AG08395 (cell line): ENCODE data around the gene KDM4F.
"Not testable (repeated sequence)": the region's sequence is repeated elsewhere in the genome, so short reads cannot be mapped to it uniquely, and the experiment has no call there.

ENCODE experiments used
- DNase-seq: peaks from one replicate; pipeline ENCODE4 v3.0.0; 2012; ENCODE audit warnings: mixed read lengths, low spot score

Gene KDM4F

DNA sequence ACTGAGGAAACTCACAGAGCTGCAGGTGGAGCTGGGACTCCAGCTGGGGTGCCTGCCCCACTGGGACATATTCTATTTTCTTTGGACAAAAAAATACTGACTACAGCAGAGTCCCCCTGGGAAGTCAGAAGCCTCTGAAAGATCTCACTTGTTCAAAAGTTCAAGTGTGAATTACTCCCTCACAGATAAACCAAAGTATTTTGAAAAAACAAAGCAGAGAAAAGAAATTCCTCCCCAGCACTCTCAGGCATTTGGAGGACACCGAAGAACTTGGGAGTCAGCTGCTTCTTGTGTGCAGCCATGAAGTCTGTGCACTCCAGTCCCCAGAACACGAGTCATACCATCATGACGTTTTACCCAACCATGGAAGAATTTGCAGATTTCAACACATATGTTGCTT, at the start of gene KDM4F:
Gene KDM4F, plus strand, starts transcription at position 301 of the 400 bp plus-strand sequence.
- DNase-seq, result not testable (repeated sequence)

DNA sequence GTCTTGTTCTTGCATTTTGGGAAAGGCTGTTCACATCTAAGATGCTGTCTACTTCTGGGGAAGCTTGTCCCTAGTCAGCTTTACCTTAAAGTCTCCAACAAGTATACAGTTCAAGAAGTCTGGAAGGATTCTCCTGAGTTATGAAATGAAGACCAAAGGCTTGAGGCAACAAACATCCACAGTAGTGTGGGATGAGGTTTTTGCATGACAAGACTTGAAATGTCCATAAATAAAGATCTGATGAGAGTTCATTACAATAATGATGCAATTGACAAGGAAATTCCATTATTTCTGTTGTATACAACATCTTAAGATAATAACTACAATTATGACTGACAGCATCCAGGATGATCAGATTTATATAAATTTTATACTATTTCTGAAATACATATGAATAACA, 45.5 kb upstream of the KDM4F start:
- no peak for DNase-seq

DNA sequence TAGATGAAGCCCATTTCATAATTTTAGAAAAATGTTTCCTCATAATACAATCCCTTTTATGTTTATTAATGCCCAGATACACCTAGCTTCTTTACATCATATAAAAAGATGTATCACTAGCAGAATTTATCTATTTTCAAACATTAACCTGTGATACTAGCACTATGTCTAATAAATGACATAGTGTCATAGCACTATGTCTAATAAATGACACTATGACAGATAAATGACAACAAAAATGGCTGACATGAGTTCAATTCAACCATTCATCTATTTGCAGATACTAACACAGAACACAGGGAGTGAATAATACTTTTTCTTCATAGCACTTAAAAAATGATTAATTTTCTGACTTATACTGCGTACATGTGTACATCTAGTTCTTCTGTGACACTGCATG, 43.6 kb upstream of the KDM4F start:
- no peak for DNase-seq

DNA sequence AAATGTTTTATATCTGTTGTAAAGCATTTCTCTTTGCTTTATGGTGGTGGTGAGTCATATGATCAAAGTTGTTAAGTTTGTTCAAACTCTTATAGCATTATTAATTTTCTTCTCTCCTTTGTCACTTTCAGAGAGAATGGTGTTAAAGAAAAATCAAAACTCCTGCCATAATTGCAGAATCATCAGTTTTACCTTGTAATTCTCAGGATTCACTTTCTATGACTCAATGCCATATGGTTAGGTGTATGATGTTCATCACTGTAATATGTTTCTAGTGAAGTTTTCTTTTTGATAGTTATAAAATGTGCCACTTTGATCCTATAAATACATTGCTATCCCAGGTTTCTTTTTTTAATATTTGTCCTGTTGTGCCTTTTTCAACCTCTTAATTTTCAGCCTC, 37.8 kb upstream of the KDM4F start:
- no peak for DNase-seq

DNA sequence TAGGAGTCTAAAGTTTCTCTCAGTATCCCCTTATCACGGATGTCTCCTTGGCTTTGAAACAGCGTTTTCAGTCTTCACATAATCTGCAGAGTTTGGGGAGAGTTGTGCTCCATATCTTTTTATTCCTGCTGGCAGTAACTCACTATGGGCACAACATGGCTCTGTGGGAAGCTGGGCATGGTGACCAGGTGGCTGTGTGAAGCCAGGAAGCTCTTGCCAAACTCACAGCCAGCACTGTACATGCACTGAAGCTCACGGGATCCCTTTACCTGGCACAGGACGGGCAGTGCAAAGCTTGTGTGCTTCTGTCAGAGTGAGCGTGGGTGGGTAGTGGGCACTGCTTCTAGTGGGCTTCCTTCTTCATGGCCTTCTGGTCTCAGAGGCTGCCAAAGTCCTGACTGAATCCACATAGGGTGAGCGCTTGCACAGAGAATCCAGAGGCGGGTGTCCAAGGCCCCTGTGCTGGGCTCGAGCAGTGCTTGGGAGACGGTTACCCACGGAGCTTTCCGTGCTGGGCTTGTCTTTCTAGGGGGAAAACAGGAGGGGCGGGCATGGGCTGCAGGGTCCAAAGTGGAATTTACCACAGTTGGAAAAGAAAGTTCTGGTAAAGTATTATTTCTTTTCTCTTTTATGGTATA, 34.9 kb upstream of the KDM4F start:
- no peak for DNase-seq

DNA sequence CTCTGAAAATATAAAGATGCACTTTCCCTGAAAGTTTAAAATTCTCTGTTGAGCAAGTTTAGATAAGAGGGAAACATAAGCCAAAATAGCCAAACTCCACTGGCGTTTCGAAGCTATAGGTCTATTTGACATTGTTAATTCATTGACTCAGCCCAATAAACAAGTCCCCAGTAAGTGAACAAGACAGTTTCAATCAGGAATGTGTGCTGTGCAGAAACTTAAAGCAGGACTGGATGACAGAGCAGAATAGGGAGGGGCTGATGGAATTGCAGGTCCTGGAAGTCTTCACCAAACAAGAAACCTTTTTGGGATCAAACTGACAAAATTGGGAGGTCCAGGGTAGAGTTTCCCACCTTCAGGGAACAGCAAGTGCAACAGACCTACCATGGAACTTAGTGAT, 33.1 kb upstream of the KDM4F start:
- DNase-seq, result no peak

DNA sequence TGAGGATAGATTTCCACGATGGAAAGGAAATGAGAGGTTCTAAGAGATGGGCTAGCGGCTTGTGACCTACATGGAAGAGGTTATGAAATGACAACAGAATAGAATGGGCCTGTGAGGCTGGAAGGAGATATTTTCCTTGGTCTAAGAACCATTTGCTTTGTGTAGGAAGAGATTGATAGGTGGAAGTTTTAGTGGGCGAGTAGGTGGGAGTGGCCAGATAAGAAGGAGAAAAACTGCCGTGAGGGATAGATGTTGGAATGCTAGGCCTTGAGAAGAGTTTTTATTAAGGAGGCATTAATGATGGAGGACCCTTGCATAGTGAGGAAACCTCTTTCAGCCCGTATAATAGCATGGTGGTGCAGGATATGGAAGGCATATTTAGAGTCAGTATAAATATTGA, 27.8 kb upstream of the KDM4F start:
- DNase-seq, result not testable (repeated sequence)

DNA sequence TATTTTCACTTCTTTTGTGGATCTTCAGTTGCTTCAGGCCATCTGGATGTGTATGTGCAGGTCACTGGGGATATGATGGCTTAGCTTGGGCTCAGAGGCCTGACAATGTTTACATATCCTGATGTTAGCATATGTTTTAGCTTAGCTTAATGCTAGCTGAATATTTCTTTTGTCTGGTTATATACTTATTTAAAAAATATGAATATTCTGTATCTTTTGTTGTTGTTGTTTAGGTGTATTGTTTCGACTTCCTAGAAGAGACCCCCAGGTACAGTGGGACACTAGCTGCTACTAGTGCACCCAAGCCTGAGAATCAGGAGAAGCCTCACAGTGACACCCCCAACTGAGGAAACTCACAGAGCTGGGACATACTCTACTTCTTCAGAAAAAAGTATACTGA, 24.3 kb upstream of the KDM4F start, which contains the start of gene KDM4E:
Gene KDM4E, plus strand, starts transcription at position 301 of the 400 bp plus-strand sequence. CDS start 300 bp downstream, outside the sequence.
- no peak for DNase-seq

DNA sequence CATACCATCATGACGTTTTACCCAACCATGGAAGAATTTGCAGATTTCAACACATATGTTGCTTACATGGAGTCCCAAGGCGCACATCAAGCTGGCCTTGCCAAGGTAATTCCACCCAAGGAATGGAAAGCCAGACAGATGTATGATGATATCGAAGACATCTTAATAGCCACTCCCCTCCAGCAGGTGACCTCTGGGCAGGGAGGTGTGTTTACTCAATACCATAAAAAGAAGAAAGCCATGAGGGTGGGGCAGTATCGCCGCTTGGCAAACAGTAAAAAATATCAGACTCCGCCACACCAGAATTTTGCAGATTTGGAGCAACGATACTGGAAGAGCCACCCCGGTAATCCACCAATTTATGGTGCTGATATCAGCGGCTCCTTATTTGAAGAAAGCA, 23.6 kb upstream of the KDM4F start:
- not testable (repeated sequence) for DNase-seq

DNA sequence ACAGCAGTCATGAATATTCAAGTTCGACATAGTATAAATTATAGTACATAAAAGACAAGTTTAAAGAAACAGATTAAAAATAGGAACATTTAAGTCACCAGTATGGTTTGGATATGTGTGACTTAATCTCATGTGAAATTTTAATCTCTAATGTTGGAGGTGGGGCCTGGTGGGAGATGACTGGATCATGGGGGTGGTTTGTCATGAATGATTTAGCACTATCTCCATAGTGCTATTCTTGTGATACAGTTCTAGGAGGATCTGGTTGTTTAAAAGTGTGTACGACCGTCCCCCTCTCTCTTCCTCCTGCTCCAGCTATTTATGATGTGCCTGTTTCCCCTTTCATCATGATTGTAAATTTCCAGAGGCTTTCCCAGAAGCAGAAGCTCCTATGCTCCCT, 20.9 kb upstream of the KDM4F start:
- DNase-seq, result no peak

DNA sequence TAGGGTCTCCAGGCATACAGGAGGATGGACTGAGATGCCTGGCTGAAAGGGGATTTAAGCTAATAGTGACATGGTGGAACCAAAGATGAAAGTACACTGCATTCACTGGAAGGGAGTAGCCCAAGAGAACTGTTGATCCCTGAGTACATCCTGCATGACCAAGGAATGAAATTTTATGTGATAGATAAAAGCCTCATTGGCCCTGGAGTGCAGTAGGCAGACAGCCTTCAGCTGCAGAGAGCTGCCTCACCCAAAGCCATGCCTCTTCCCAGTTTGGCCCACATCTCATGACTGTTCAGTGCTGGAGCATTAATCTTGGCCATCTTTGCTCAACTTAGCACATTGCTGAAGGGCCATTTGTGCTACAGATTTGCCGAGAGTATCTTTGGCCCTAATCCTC, 16.2 kb upstream of the KDM4F start:
- DNase-seq, result no peak

DNA sequence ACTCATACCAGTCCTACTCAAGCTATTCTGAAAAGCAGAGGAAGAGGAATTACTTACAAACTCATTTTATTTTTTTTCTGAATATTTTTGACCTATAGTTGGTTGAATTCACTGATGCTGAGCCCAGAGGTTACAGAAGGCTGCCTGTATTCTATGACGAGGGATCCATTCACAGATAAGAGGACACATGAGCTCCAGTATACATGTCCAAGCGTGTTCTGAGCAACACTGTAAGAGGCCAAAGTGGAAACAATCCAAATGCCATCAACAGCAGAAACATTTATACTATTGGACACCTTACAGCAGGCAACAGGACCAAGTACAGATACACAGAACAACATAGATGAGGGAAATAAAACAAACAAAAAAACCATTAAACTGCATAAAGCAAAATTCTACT, 13.9 kb upstream of the KDM4F start:
- DNase-seq, result no peak

DNA sequence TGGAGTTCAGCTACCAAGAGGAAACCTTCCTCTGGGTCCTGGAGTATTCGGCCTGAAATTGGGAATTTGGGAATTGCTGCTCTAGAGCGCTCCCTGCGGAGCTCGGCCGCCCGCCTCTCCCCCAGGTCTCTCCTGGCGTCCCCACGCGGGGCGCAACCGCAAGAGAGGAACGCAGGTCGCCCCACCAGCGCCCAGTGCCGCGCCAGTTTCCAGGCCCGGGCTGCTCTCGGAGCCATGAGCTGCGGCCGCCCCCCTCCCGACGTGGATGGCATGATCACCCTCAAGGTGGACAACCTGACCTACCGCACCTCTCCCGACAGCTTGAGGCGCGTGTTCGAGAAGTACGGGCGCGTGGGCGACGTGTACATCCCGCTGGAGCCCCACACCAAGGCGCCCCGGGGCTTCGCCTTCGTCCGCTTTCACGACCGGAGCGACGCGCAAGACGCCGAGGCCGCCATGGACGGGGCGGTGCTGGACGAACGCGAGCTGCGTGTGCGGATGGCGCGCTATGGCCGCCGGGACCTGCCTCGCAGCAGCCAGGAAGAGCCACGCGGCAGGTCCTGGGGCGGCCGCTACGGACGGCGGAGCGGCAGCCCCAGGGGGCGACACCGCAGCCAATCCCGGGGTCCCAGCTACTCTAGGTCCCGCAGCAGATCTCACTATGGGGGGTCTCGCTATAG, 11.7 kb upstream of the KDM4F start:
- not testable (repeated sequence) for DNase-seq

DNA sequence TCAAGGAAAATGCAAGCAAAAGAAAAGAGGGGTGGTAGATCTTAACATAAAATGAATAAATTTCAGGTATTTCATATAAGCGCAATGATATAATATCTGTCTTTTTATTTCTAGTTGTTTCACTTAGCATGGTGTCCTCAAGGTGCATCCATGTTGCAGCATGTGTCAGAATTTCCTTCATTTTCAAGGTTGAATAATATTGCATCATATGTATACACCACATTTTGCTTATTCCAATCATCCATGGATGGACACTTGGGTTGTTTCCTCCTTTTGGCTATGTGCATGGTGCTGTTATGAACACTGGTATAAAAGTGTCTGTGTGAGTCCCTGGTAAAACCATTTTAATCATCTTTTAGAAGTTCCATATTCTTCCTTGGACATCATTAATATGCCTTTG, 7.0 kb upstream of the KDM4F start:
- no peak for DNase-seq

DNA sequence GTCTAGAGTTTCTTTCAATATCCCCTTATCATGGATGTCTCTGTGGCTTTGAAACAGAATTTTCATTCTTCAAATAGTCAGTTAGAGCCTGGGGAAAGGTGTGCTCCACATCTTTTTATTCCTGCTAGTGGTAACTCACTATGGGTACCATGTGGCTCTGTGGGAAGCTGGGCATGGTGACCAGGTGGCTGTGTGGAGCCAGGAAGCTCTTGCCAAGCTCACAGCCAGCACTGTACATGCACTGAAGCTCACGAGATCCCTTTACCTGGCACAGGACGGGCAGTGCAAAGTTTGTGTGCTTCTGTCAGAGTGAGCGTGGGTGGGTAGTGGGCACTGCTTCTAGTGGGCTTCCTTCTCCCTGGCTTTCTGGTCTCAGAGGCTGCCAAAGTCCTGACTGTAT, 6.3 kb upstream of the KDM4F start:
- DNase-seq, result no peak

DNA sequence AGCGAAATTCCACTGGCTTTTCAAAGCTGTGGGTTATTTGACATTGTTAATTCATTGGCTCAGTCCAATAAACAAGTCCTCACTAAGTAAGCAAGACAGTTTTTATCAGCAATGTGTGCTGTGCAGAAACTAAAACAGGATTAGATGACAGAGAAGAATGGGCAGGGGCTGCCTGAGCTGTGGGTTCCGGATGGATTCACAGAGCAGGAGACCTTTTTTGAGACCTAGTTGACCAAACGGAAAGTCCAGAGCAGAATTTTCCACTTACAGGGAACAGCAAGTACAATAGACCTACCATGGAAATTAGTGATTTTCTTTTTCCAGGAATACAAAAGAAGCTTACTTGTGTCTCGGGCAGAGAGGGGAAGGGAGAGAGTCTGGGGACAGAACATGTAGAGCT, 5.2 kb upstream of the KDM4F start:
- no peak for DNase-seq

DNA sequence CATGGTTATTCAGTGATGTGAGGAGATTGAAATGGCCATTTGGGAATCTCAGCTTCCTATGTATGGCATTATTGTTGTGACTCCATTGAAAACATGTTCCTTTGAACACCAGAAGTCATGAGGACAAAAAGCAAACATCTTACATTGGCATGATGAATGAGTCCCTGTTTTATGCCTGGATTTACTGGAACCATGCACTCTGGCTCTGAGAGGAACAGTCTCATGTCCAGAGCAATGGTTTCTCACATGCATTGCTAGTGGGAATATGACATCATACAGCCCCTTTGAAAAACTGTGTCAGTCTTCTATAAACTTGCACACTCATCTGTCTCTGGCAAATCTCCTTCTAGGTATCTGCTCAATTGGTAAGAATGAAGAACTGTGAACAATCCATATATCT, 3.4 kb upstream of the KDM4F start:
- no peak for DNase-seq

DNA sequence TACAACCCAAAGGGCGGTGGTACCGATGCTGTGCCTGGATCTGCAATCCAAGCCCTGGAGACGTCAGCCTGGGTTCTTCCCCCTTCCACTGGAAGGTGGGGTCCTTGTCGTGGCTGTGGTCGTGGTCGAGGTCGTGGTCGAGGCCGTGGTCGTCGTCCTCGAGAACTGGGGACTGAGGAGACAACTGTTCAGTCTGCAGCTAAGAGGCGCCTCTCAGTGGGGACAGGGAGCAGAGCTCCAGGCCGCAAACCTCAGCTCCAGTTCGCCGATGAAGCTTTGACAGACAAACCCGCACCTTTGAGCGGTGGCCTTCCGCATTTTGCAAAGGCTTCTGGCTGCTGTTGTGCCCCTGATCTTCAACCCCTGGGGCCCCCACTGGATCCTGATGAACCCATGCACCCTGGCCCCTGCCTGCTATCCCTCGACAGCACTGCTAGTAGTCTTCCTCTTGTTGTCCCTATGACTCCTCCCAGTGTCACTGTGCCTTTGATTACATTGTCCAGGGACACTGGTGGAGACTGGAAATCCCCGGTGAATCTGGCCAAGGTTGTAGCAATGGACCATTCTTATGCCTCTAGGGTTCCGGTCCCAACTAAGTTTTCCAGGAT, 1.5 kb downstream of the KDM4F start:
- no peak for DNase-seq

DNA sequence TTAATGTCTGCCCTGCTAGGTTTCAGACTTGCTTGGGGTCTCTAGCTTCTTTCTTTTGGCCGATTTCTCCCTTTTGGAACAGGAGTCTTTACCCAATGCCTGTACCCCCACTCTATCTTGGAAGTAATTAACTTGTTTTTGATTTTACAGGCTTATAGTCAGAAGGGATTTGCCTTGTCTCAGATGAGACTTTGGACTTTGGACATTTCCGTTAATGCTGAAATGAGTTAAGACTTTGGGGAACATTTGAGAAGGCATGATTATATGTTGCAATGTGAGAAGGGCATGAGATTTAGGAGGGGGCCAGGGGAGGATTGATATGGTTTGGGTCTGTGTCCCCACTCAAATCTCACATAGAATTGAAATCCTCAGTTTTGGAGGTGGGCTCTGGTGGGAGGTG, 5.1 kb downstream of the KDM4F start:
- DNase-seq, result no peak

DNA sequence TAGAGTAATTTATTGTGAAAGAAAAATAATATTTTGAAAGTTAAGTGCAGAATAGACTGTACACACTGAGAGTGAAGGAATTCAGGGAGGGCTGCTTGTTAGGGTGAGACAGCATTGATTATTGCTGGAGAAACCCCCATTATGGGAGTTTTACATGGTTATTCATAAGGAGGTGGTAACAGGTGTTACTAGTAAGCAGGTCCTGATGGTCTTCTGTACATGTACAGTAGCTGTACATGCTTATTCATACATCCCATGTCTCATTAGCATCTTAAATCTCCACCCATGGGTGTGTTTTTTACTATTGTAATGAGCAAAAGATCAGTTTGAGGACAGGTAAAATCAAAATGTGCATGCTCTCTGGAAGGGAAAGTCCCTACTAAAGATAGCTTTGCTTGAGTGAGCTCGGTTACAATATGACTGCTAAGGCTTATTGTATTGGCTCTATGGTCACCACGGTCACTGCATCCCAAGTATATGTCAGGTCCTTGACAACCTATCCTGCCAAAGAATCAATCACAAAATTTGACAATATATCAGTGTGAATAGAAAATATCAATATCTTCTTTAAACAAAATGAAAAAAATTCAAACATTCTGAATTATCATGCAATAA, 6.2 kb downstream of the KDM4F start:
- DNase-seq, result no peak

DNA sequence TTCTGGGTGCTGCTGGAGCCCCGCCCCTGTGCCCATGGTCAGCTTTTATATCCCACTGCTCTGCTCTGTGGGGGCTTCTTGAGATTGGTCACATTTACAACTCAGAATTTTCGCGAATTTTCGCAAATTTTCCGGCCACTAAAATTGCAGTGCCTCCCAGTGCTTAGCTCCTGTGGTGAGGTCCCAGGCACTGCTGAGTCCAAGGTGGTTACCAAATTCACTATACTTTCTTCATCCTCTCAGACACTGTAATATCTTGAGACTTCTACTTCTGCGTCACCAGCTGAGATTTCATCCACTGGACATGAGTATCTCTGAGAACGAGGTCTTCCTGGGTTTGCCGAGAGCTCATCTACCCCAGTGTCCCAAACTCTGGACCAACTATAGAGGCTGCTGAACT, 8.7 kb downstream of the KDM4F start:
- DNase-seq, result no peak

DNA sequence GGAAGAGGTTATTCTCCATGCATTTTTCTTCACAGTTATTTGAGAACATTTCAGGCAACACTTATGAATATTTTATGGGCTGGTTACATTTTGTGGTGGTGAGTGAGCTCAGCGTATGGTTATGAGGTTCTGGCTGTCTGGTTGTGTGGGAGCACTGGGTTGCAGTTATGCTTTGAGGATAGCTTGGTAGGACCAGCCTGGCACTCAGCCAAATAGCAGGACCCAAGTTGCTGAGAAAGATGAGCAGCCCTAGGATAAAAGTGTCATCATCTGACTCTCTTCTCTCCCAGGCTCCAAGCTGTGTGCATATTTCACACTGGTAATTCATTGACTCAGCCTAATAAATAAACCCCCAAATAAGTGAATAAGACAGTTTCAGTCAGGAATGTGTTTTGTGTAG, 9.4 kb downstream of the KDM4F start:
- DNase-seq, result no peak

DNA sequence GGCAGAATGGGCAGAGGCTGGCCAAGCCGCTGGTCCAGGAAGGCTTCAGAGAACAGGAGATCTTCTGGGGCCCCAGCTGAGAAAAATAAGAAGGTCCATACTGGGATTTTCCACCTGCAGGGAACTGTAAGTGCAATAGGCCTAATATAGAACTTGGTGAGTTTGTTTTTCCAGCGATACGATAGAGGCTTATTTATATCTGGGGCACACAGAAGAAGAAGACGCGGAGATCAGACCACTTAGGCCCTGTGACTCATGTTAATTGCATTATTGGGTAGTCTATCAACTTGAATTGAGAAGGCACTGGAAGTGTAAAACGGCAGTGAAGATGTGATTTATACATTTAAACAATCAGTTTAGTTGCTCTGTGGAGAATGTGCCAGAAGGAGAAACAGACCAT, 9.8 kb downstream of the KDM4F start:
- no peak for DNase-seq
